DMS53 (cell line): ENCODE results near the gene CLDN22.

ENCODE experiments used
- DNase-seq: peaks from one replicate; lab custom pipeline; 2025; lab: John Stamatoyannopoulos, UW

The CLDN22 gene

DNA sequence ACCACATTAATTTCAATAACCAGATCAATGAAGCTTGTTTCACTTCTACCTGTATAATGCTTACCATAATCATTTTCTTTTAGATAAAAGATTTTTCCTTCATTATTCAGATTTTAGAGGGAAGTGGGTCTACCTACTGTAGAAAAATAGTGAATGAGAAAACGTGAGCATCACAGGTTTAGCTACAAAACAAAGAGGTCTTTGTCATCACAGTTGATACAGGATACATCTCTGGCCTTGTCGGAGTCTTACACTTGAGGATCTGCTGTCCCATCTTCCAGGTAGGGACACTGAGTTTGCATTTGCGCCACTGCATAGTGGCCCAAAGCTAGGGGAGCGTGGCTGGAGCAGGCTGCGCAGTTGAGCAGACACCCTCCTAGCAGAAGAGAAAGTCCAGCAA lies 1.4 kb upstream of the CLDN22 start:
- DNase-seq: no peak

- no peak for DNase-seq
These were observed 1.0 kb upstream of the CLDN22 start for GRCh38 chr4:183321079-183321478.

DNA sequence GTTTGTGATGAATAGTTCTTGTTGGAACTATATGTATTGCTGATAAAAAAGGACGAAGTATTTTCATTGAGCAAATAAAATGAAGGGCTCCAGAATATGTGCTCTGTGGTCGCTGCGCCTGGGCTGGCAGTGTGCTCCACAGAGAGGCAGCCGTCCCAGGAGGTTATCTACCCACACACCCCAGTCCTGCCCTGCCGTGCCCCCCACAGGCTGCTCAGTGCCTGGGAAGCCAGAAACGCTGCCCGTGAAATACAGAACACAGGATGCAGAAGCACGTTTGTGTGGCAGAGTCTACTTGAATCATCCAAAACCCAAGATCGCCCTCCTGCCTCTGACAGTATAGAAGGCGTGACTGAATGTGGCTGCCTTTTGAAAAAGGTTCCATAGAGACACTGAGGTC lies 1.4 kb downstream of the CLDN22 start:
- DNase-seq: no peak

DNA sequence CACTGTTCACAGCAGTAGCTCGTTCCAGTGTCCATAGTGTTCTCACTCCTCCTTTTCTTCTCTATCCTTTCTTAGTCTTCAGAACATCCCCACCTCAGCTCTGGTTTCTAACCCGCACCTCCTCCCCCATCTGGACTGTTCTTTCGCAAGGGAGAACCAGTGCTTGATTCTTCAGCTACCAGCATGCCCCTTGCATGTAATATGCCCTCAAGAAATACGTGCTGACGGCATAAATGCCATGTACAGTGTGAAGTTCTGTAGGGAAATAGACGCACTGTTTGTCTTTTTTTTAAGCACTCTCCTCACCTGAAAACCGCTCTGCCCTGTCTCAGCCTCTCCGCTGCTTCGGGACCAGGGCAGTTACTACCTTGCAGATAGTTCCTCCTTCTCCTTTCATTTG lies 5.3 kb downstream of the CLDN22 start:
- DNase-seq: no peak

GRCh38 chr4:183314336-183314735 lies 5.7 kb downstream of the CLDN22 start:
- no peak for DNase-seq

GRCh38 chr4:183312841-183313240 lies 7.2 kb downstream of the CLDN22 start:
- no peak for DNase-seq

DNA sequence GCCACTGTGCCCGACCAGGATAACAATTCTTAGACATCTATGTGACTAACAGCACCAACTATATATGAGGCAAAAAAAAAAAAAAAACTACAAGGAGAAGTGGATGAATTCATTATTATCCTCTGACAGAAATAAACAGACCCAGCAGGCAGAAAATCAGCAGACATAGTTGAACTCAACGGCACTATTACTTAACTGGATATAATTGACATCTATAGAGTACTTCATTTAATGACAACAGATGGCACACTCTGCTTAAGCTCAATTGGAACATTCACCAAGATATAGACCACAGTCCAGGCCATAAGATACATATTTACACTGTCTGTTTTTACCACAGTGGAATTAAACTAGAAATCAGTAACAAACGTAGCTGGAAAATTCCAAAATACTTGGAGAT lies 13.3 kb downstream of the CLDN22 start:
- no peak for DNase-seq

DNA sequence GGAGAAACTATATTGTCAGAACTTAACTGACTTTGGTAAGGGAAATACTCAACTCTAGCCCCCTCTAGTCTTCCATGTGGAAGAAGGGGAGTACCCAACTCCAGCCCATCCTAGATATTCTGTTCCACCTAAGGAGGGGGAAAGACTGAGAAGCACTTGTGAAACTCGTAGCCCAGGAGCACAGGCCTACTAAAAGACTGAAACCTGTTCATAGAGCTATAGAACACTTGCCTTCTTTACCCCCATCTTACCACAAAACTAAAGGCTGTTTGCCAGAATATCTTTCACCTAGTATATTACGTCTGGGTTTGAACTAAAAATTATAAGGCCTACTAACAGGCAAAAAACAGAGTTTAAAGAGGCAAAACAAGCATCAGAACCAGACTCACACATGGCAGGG lies 15.5 kb downstream of the CLDN22 start:
- DNase-seq: no peak

DNA sequence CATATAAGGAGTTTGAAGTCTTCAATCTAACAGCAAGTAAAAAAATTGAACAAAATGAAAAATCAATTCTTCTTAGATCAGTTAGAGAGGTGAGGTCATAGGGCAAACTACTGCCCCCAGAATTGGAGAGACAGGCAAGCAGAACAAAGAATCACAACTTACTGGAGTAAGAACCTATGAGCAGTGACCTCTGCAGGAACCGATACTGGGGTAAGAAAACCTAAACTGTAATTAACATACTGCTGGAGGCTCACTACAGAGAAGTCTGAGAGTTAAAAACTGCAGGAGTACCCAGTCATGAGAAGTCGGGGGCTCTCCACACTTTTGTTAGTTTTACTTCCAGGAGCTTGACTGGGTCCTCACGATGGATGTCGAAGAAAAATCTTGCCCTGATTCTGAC lies 16.0 kb downstream of the CLDN22 start:
- DNase-seq: no peak

DNA sequence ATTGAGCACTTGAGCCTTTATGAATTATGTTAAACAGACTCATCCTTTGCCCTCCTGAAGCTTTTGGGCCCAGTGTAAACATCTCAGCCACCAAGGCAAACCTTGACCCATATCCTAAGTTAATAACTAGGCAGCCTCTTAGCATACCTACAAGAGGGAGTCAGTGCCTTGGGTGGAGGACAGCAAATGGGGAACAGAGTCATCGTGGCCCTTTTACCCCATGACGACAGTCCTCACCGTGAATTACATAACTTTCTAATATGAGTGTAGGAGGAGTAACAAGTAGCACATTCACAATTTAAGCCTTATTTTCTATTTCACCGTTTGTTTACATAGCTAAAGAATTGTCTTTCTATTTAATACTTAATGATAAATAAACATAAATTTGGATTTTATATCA lies 16.8 kb downstream of the CLDN22 start:
- DNase-seq: no peak

DNA sequence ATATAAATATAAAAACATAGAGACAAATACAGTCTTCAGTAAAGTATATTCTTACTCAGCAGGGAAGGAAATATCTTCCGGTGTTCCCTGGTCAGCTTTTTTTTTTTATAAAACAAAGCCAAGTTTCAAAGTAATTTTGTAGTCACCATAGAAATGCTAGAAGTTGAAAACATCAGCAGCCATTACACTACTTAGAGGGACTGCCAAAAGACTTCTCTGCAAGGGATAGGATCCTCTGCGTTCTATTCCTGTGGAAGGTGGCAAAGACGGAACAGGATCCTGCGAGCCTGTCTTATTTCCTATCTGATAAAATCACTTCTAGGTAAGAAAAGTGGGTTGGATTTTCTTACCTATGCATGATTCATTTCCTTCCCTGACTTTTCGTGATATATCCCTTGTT lies 19.4 kb downstream of the CLDN22 start:
- no peak for DNase-seq

DNA sequence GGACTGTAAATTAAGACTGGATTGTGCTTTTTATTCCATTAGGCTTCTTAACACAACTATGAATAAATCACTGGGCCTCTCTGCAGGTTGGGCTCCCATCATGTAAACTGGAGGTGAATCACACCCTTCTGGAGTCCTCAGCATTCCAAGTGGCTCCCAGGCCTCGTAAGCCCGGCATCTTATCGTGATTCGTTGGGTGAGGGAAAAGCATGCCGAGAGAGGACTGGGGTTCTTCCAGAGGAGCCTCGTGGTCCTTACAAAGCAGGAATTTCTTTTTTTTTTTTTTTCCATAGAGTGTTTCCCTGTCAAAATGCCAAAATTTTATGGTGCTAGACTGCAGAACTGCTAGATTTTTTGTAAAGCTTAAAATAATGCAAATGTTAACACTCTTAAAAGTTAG lies 20.0 kb downstream of the CLDN22 start:
- no peak for DNase-seq

- no peak for DNase-seq
These were observed 20.6 kb downstream of the CLDN22 start for GRCh38 chr4:183299464-183299863.

- no peak for DNase-seq
These were observed 22.4 kb downstream of the CLDN22 start for GRCh38 chr4:183297675-183298074.

DNA sequence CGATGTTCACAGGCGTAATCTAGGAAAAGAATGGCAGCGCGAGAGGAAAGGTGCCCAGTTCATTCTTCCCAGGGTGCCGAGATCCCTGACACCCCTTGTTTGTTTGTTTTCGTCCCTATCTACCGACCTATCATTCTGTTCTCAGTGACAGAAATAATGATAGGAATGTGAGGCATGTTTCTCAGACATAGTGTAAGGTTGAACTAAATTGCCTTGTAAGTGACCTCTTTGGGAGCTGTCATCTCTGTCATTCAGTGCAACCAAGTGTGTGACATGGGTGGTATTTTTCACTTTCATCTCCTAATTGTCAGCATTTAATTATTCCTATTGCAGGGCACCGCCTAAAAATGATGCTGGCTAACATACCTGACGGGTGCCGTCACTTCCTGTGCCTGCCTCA lies 24.4 kb downstream of the CLDN22 start:
- no peak for DNase-seq

DNA sequence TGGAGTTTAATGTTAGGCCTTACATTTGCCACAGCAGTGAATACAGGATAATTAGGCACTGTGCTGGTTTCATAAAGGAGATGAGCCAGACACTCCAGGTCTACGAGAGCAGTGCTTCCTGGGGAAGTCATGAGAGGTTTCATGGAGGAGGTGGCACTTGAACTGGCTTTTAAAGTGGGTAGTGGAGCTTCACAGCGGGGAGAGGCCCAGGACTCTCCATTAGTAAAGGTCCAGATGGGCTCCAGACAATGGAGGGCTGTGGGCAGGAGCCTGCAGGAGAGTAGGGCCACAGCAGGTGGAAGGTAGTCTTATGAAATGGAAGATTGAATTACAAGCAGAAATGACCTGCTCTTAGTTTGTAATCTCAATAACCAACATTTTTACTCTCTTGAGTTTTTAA lies 29.0 kb downstream of the CLDN22 start:
- no peak for DNase-seq

DNA sequence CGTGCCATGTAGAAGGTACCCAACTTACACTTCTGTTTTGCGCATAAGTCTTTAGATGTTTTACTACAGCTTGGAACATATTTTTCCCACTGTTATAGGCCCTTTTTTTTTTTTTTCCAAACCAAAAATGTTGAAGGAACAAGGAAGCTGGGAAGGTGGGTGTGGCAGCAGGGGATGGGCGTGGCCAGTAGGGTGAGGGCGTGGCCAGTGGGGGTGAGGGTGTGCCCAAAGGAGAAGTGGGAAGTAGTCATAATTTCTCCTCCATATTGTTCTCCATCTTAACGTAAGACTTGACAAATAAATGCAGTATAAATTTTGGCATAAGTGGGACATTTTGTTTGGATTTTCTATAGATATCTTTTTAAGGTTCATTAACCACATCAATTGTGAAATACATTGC lies 30.4 kb downstream of the CLDN22 start:
- DNase-seq: no peak

- no peak for DNase-seq
These were observed 31.1 kb downstream of the CLDN22 start for GRCh38 chr4:183288955-183289354.

GRCh38 chr4:183287677-183288076 lies 32.4 kb downstream of the CLDN22 start:
- no peak for DNase-seq

DNA sequence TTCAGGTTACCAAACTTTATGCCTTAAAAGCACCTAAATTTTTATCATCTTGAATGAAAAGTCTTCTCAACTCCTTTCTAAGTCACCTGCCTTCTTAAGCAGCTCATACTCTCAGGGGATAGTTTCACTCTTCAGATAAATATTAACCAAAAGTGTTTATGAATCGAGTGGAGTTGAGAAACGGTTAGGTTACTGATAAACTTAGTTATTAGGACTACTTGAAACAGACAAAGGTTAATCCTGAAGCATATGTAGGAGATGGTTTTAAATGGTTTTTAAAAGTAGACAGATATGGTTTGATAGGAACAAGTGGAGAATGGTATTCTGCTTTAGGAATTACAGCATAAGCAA lies 32.8 kb downstream of the CLDN22 start:
- no peak for DNase-seq

DNA sequence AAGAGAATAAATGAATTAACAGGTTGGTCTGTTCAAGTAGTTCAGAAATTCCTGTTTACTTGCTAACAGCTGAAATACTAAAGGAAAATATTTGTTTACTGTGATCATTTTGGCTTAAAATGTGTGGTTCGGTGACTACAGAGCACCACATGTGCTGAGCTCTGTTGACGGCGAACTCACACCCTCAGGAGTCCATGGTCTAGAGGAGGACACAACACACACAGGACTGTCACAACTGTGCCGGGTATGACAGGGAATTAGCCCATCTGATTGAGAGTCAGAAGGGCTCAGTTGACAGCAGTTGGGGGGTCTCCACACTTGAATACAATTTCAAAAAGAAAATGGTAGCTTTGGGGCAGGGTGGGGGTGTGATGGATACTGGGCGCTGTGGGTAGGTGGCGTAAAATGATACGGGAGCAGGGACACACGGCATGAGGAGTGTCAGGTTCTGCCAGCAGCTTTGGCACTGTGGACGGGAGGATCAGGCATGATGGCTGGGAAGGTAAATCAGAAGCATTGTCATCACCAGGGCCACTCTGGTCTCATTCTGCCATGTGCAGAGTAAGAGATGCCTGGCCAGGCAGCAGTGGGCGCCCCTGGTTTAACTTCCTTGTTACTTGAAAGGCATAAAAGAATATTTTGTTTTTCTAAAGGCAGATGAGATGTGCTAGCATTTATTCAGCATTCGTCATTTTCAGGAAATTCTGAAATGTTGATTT lies 33.3 kb downstream of the CLDN22 start:
- DNase-seq: no peak

- DNase-seq: no peak
These were observed 34.2 kb downstream of the CLDN22 start for GRCh38 chr4:183285886-183286285.

DNA sequence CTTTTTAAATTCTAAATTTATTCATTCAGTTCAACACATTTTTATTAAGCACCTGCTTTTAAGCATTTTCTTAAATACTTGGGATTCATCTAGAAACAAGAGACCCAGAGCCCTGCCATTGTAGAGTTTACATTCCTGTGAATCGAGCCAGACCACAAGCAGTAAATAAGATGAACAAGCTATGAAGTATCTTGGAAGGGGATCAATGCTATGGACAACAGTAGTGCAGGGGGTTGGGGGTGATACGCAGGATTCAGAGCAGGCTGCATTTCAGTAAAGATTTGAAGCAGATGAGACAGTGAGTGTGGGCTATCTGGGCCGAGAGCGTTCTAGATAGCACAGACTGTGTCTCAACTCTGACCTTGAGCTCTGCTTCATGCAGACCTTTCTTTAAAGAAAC lies 35.1 kb downstream of the CLDN22 start:
- no peak for DNase-seq

- no peak for DNase-seq
These were observed 35.8 kb downstream of the CLDN22 start for GRCh38 chr4:183284258-183284785.
